Hepatocyte (in vitro differentiated cells): ENCODE results near the gene SMIM9.

ENCODE experiments used
- CTCF ChIP-seq: fragments of 200-600 bp; sonication (generic); IDR thresholded peaks from 2 replicates; pipeline ENCODE4 v1.5.1; 2016; ENCODE audit warnings: antibody characterized with exemption, mild to moderate bottlenecking; ENCODE audit not compliant: poor library complexity
- EZH2 ChIP-seq: fragments of 200-600 bp; sonication (generic); IDR thresholded peaks from 2 replicates; pipeline ENCODE4 v1.6.1; 2016; ENCODE audit warnings: antibody characterized with exemption, mild to moderate bottlenecking, borderline replicate concordance

GRCh38 chrX:154815274-154815818 lies 19.1 kb downstream of the SMIM9 start:
- TF ChIP-seq CTCF (no peak), EZH2 (no peak)
